Aorta (tissue), 5 donors: Measurements from ENCODE around the gene SASH3. TPM values are rescaled to one million over a fixed set of nuclear protein-coding genes. Genes with fewer than 3 reads are reported as not detected.

ENCODE experiments used
- ATAC-seq: fragments of 200-7000 bp; cut with Tn5 transposase; one replicate; pipeline ENCODE4 v1.9.1; 2022; ENCODE audit warnings: moderate library complexity; ENCODE audit not compliant: low FRiP score
- DNase-seq, 2 donors: peaks; one replicate each; pipeline ENCODE4 v3.0.0-alpha.2; 2020
- H3K27ac ChIP-seq, 2 donors: one replicate each; pipeline ENCODE4 v1.5.1; 2013; ENCODE audit warnings: low read length in 2 of 2, mild to moderate bottlenecking in 2 of 2, moderate library complexity in 2 of 2, control low read depth in 1 of 2, inconsistent platforms in 1 of 2, low read depth in 1 of 2
- H3K27me3 ChIP-seq, 2 donors: one replicate each; pipeline ENCODE4 v1.6.1; 2013; ENCODE audit warnings: control low read depth in 1 of 2, low read length in 1 of 2, mild to moderate bottlenecking in 1 of 2, moderate library complexity in 1 of 2; ENCODE audit not compliant: insufficient read depth in 2 of 2, control insufficient read depth in 1 of 2
- H3K36me3 ChIP-seq, 2 donors: one replicate each; pipeline ENCODE4 v1.6.1; 2013; ENCODE audit warnings: control low read depth in 1 of 2, low read length in 1 of 2, mild to moderate bottlenecking in 1 of 2; ENCODE audit not compliant: insufficient read depth in 2 of 2, control insufficient read depth in 1 of 2
- H3K4me1 ChIP-seq, 2 donors: one replicate each; pipeline ENCODE4 v1.6.1; 2013; ENCODE audit warnings: low read length in 2 of 2, control low read depth in 1 of 2, mild to moderate bottlenecking in 1 of 2, moderate library complexity in 1 of 2; ENCODE audit not compliant: insufficient read depth in 2 of 2, control insufficient read depth in 1 of 2
- H3K4me3 ChIP-seq, 2 donors: one replicate each; pipeline ENCODE4 v1.5.1; 2013; ENCODE audit warnings: low read length in 2 of 2, control low read depth in 1 of 2, mild to moderate bottlenecking in 1 of 2
- H3K9me3 ChIP-seq: one replicate; pipeline ENCODE4 v1.6.1; 2013; ENCODE audit warnings: mild to moderate bottlenecking, low read length; ENCODE audit not compliant: control insufficient read depth
- WGBS, 2 donors: extraction: QIAGEN DNeasy Blood & Tissue Kit; methylation state at CpG; one replicate each; pipeline ENCODE4 v1.1.7; 2013; 5-methylcytosine and 5-hydroxymethylcytosine counted together
- intact Hi-C, 2 donors: fragments of 100-400 bp; cut with DNase I; formaldehyde crosslinking; loops; one replicate each; pipeline versions ENCODE4 v1.14.2 to v1.15.0; 2022
- polyA plus RNA-seq, 2 donors: library from polyadenylated mRNA; stranded (reverse); fragments of 200-250 nt; gene quantifications; one replicate each; pipeline ENCODE4 v1.2.3, GENCODE V29; 2013
- total RNA-seq, 2 donors: library from RNA; stranded (reverse); fragmentation: NEBNext Ultra II Directional; extraction: Animal tissue kit (Norgen Biotek cat#: 25700); gene quantifications; one replicate each; pipeline ENCODE4 v1.2.1, GENCODE V29; 2021
- donor health status: healthy with polysubstance abuse.
- donor health status: Bipolar disorder and iron deficiency.
- donor health status: DM: no; HTN: no; CAD: no.
- donor health status: DM: no; HTN: no; CAD: no.
- donor health status: DM: yes; HTN: yes; CAD: no.

SASH3 gene
- total and polyA plus RNA-seq, 4 donors, result 0.90 to 16.1 (median 10.5) TPM

DNA sequence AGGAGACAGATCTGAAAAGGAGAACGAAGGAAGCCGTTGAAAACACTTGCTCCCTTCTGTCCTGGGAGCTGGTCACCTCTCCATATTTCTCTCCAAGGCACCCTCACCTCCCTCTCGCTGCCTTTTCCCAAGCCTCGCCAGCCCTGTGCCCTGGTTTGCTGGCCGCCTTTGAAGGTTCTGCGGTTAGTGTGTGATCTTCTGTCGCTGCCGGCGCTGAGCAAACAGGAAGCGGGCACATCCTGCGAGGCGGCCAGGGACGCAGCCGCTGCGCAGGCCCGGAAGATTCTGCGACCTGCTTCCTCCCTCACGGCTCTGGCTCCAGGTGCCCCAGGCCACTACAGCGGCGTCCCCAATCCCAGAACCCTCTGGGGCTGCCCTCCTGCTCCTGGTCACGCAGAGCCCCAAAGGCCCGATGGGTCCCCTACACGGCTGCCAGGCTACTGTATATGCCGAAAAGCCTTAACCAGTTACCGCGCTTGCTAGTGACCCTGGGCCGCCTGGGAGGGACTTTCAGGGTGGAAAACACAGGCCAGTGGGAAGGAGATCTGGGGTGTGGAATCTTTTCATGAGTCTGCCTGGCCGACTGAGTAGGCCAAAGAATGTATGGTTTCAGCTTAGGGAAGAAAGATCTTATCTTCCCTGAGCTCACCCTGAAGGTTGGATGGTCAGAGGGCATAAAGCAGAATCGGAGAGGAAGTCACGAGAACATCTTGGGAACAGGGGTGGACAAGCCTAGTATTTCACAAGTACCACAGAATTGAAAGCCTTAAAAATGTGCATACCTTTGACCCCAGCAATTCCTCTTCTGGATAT lies 2.3 kb upstream of the SASH3 start:
- Histone ChIP-seq H3K4me3 (no peak overlapping the region), H3K36me3 (no peaks in the 10 kb centered on the region), H3K27ac (no peak overlapping the region), H3K4me1 (no peaks in the 10 kb centered on the region), H3K9me3 (no peaks in the 10 kb centered on the region), H3K27me3 (no peaks in the 10 kb centered on the region)
- 61 to 70% methylated on average over 30 of the region's 30 CpGs for WGBS, 2 donors
- no peak for ATAC-seq
- intact Hi-C loops, result no loop called here
- peak; percentile 27 to 79 for DNase-seq

DNA sequence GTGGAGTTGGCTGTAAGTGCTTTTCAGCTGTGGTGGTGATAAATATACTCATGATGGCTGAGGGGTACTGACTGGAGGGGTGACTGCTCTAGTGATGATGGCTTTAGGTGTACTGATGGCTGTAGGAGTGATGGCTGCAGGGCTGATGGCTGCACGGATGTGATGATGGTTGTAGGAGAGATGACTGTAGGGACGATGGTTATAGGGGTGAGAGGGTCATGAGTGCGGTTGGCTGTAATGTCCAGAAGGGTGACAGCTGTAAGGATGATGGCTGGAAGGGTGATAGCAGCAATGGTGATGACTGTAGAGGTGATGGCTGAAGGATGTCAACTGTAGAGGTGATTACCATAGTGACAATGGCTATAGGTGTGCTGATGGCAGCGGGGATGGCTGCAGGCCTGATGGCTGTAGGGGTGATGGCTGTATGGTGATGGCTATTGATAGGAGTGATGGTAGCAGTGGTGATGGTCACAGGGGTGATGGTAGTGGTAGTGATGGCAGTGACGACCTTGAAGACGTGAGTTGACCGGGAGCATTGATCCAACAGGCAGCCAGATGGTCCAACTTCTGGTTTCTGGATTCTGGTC lies 570 bp upstream of the SASH3 start:
- Histone ChIP-seq H3K4me3 (no peak overlapping the region), H3K4me1 (no peaks in the 10 kb centered on the region), H3K36me3 (no peaks in the 10 kb centered on the region), H3K27me3 (no peaks in the 10 kb centered on the region), H3K27ac (no peak overlapping the region), H3K9me3 (no peaks in the 10 kb centered on the region)
- ATAC-seq (no peak), DNase-seq (no peak)
- intact Hi-C loops, result no loop called here
- WGBS, 2 donors, result 85 to 94% methylated on average over 7 of the region's 7 CpGs

DNA sequence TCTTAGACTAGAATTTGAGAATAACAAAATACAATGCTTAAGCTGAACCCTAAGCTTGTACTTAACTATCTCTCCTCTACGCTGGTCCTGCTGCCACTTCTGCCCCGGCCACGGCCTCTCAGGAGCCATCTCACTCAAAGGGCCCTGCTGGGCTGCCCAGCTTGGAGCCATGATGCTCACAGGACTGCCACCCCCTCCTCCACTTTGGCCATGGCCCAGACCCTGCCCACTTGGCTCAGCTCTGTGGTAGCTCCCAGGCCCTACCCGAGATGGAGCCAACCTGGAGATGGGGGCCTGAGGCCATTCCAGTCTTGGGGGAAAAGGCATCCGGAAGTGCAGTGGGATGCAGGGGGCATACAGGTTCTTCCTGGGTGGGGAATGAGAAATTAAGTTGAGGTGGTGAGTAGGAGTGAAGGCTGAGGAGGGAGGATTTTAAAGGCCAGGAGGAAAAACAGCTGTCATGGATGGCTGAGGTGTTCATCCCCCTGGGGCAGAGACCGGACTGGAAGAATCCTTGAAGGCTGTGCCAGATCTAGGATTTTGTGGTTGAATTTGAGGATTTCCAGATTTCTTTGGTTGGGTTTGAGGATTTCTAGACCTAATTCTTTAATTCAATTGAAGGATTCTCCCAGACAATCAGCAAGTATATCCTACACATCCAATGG lies 824 bp downstream of the SASH3 start:
- DNase-seq (peak in 1 of 2 donors; percentile 65), ATAC-seq (no peak)
- H3K36me3 ChIP-seq, result no peaks in the 10 kb centered on the region
- no peaks in the 10 kb centered on the region for H3K27me3 ChIP-seq
- no peaks in the 10 kb centered on the region for H3K9me3 ChIP-seq
- 86 to 92% methylated on average over 6 of the region's 6 CpGs for WGBS, 2 donors
- no peaks in the 10 kb centered on the region for H3K4me1 ChIP-seq
- H3K27ac ChIP-seq, result no peak overlapping the region
- intact Hi-C loops, result no loop called here
- no peak overlapping the region for H3K4me3 ChIP-seq

DNA sequence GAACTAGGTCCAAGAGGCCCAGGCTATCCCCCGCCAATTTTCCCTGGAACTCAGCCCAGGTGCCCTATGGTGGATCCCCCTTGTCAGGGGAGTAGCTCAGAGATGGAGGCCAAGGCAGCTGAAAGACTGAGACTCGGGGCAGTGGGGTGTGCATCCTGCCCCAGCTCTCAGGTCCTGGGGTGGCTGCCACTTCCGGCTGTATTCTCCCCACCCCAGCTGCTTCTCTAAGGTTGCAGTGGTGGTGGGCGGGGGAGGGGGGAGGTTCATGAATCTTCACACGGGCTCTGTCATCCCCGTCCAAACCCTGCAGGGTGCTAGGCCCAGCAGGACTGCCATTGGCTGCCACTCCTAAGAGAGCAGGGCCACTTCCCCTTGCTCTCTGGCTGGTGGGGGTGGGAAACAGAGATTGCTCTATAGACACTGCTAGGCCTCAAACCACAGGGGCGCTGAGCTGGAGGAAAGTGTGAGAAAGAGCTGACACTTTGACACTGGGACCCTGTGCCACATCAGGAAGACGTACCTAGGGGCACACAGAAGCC lies 1.5 kb downstream of the SASH3 start:
- H3K27ac ChIP-seq, result no peak overlapping the region
- intact Hi-C loops, result no loop called here
- 61 to 81% methylated on average over 8 of the region's 8 CpGs for WGBS, 2 donors
- DNase-seq (peak; percentile 69 to 74), ATAC-seq (peak; percentile 11)
- H3K27me3 ChIP-seq, result no peaks in the 10 kb centered on the region
- H3K4me3 ChIP-seq, result no peak overlapping the region
- H3K4me1 ChIP-seq, result no peaks in the 10 kb centered on the region
- no peaks in the 10 kb centered on the region for H3K9me3 ChIP-seq
- no peaks in the 10 kb centered on the region for H3K36me3 ChIP-seq

DNA sequence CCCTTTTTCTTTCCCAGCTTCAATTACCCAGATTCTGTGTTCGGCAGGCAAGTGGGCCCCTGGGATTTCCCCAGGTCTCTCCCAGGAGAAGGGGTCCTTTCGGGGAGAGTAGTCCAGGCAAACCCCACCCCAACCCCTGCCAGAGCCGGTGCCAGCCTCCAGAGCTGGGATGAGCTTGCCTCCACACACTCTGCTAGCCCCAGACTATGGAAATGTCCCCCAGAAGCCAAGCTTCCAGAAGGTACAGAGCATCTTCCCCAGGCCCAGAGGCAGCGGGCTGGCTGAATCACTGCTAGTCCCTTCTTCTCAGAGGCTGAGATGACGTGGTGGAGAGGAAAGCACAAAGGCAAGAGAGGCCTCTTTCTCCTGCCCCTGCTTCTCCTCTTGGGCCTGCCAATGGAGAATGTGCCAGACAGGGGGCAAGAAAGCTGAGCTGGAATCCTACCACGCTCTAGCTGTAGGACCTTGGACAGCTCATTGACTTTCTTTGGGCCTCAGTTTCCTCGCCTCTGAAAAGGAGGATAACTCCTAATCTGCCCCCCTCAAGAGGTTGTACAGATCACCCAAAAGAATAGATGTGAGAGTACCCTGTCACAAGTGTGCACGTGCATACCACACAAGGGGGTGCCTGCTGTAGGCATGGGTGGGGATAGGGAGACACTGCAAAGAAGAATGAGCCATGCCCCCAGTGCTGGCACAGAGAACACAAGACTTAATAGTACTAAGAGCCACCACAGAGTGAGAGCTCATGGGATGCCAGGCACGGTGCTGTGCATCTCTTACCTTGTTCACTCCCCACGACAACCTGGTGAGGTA lies 2.1 kb downstream of the SASH3 start:
- H3K9me3 ChIP-seq, result no peaks in the 10 kb centered on the region
- no peaks in the 10 kb centered on the region for H3K36me3 ChIP-seq
- ATAC-seq (no peak), DNase-seq (peak in 1 of 2 donors; percentile 33)
- whole genome bisulfite sequencing, 2 donors, result 58 to 89% methylated on average over 10 of the region's 10 CpGs
- H3K27ac ChIP-seq, result no peak overlapping the region
- no peak overlapping the region for H3K4me3 ChIP-seq
- no peaks in the 10 kb centered on the region for H3K4me1 ChIP-seq
- intact Hi-C loops, result no loop called here
- H3K27me3 ChIP-seq, result no peaks in the 10 kb centered on the region

DNA sequence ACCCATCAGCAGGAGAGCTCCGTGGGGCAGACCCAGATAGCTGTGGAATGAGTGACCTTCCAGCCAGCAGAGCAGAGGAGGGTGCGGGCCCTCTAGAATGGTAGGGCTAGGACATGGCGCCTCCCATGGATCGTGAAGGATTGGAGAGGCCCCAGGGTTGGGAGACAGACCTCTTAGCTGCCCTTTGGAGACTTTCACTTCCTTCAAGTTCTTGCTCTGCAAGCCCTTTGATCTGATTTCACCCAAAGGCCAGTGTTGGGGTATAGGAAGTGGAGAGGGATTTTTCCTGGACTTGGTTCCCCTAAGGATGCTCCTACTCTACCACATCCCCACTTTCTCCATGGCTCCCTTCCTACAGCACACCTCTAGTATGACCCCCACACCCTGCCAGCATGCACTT lies 3.0 kb downstream of the SASH3 start:
- intact Hi-C loops, result no loop called here
- no peaks in the 10 kb centered on the region for H3K4me1 ChIP-seq
- WGBS, 2 donors, result 83 to 88% methylated on average over 4 of the region's 4 CpGs
- ATAC-seq (no peak), DNase-seq (no peak)
- H3K36me3 ChIP-seq, result no peaks in the 10 kb centered on the region
- no peaks in the 10 kb centered on the region for H3K9me3 ChIP-seq
- H3K4me3 ChIP-seq, result no peak overlapping the region
- no peaks in the 10 kb centered on the region for H3K27me3 ChIP-seq
- no peak overlapping the region for H3K27ac ChIP-seq

DNA sequence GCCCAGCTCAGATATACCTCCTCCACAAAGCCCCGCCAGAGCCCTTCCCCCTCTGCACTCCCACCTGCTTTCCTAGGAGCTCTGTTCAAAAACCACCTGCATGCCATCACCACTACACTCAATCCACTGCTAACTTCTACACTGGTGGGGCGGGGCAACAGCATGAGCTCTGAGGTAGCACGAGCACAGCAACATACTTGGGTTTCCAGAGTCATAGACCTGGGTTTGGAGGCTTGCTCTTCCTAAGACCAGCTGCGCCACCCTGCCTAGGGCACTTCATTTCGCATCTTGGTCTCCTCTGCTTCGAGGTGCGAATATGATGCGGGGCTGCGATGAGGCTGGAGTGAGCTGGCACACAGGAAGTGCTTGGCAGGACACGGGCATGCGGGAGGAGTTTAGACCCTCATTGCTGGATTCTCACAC lies 3.6 kb downstream of the SASH3 start:
- intact Hi-C loops, result no loop called here
- Histone ChIP-seq H3K9me3 (no peaks in the 10 kb centered on the region), H3K27ac (no peak overlapping the region), H3K4me1 (no peaks in the 10 kb centered on the region), H3K27me3 (no peaks in the 10 kb centered on the region), H3K4me3 (no peak overlapping the region), H3K36me3 (no peaks in the 10 kb centered on the region)
- ATAC-seq, result no peak
- 80 to 91% methylated on average over 11 of the region's 11 CpGs for WGBS, 2 donors
- DNase-seq, result peak in 1 of 2 donors; percentile 48

DNA sequence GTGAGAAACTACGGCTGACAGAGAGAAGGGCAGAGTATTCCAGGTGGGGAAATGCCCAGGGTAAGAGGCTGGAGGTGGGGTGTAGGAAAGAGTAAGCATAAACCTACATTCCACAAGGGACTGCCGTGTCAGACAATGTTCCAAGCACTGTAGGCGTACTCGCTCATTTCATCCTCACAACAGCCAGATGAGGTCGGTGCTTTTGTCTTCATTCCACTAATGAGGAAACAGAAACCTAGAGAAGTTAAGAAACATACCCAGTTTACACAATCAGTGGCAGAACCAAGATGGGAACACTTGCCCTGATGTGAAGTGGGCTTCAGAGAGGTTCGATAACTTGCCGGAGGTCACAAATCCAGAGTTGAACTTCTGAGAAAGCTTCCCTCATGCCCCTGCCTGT lies 4.6 kb downstream of the SASH3 start:
- ATAC-seq (no peak), DNase-seq (no peak)
- H3K36me3 ChIP-seq, result no peaks in the 10 kb centered on the region
- no peak overlapping the region for H3K27ac ChIP-seq
- H3K4me3 ChIP-seq, result no peak overlapping the region
- H3K9me3 ChIP-seq, result no peaks in the 10 kb centered on the region
- H3K4me1 ChIP-seq, result no peaks in the 10 kb centered on the region
- 87 to 89% methylated on average over 7 of the region's 7 CpGs for WGBS, 2 donors
- no peaks in the 10 kb centered on the region for H3K27me3 ChIP-seq
- intact Hi-C loops, result no loop called here
